Mucosa of descending colon (tissue), 3 donors: ENCODE data around the gene TEKT5. TPM values are rescaled to one million over a fixed set of nuclear protein-coding genes. Genes with fewer than 3 reads are reported as not detected.

Experiments
- ATAC-seq: fragments of 200-7000 bp; cut with Tn5 transposase; one replicate; pipeline ENCODE4 v1.9.1; 2020; ENCODE audit warnings: mild to moderate bottlenecking, moderate library complexity
- DNase-seq, 3 donors: peaks; one replicate each; pipeline ENCODE4 v3.0.0-alpha.2; 2020
- H3K36me3 ChIP-seq: fragments of 200-600 bp; one replicate; pipeline ENCODE4 v1.8.0; 2021; ENCODE audit warnings: low read depth, mild to moderate bottlenecking
- H3K4me1 ChIP-seq: fragments of 200-600 bp; one replicate; pipeline ENCODE4 v1.8.0; 2021; ENCODE audit warnings: low read depth, mild to moderate bottlenecking
- H3K4me3 ChIP-seq: fragments of 200-600 bp; one replicate; pipeline ENCODE4 v1.8.0; 2021; ENCODE audit warnings: mild to moderate bottlenecking
- H3K9me3 ChIP-seq: fragments of 200-600 bp; one replicate; pipeline ENCODE4 v1.8.0; 2021; ENCODE audit warnings: mild to moderate bottlenecking
- intact Hi-C, 2 donors: fragments of 100-400 bp; cut with DNase I in 1 of 2; cut with micrococcal nuclease in 1 of 2; formaldehyde crosslinking; loops; one replicate each; pipeline versions ENCODE4 v1.11.0 to v1.11.1; 2022; cut with DNase I, micrococcal nuclease
- total RNA-seq, 3 donors: library from RNA; stranded (reverse); fragmentation: NEBNext Ultra II Directional in 2 of 3; extraction: Animal tissue kit (Norgen Biotek cat#: 25700) in 2 of 3; gene quantifications; one replicate each; pipeline versions ENCODE4 v1.2.1 to v1.2.4, GENCODE V29; 2021 to 2023
- TF ChIP-seq, protein P1 (sequence below): fragments of 200-600 bp; IDR thresholded peaks from one replicate; pipeline ENCODE4 v1.8.0; 2022; ENCODE audit warnings: antibody characterized with exemption, mild to moderate bottlenecking
- donor health status: DM: no; HTN: no; CAD: no; lungs with moderate emphysema.
- donor health status: DM: no; HTN: no; CAD: no.
- donor health status: DM: no; HTN: yes; CAD: no.

Gene TEKT5
- total RNA-seq, 3 donors from 2014 or later: 0.28 to 0.90 (median 0.46) TPM

DNA sequence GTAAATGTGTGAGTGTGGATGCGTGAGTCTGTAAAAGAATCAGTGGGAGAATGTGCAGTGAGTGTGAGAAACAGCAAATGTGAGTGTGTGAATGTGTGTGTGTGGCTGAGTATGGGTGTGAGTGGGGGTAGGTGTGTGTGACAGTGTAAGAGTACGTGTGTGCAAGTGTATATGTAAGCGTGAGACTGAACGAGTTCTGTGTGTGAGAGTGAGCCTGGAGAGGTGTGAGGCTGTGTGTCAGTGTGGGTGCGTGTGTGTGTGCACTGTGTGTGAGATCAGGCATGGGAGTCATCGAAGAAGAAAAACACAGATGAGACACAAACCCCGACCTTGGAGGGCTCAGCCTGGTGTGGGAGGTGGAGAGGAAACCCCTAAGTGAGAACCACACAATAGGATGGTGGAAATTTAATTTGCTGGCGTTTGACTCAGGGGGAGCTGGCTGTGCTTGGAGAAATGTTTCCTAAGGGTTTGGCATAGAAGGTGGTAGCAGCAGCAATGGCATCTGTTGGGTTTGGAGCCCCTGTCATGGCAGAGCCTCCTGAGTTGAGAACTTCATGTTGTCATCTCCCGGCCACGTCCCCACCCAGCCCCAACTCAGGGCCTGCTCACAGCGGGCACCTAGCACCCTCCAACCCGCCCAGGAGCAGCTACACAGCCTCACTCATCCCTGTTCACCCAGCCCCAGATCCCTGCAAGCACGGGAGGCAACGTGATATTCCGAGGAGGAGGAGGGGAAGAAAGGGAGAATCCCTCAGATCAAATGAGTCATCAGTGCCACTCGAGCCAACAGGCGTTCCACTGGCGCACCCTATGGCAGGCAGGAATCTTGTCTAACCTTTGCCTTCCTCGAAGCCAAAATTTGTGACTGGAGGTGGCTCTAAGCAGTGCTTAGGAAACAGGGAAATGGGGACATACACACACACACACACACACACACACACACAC is 34.6 kb upstream of the TEKT5 start:
- H3K4me3 ChIP-seq: no peak overlapping the region
- intact Hi-C loops: loop anchor here (10.0 kb wide), 1 partner anchor 475 kb away; no protein-coding TSS in a partner anchor
- H3K9me3 ChIP-seq: no peaks in the 10 kb centered on the region
- TF ChIP-seq, protein P1, sequence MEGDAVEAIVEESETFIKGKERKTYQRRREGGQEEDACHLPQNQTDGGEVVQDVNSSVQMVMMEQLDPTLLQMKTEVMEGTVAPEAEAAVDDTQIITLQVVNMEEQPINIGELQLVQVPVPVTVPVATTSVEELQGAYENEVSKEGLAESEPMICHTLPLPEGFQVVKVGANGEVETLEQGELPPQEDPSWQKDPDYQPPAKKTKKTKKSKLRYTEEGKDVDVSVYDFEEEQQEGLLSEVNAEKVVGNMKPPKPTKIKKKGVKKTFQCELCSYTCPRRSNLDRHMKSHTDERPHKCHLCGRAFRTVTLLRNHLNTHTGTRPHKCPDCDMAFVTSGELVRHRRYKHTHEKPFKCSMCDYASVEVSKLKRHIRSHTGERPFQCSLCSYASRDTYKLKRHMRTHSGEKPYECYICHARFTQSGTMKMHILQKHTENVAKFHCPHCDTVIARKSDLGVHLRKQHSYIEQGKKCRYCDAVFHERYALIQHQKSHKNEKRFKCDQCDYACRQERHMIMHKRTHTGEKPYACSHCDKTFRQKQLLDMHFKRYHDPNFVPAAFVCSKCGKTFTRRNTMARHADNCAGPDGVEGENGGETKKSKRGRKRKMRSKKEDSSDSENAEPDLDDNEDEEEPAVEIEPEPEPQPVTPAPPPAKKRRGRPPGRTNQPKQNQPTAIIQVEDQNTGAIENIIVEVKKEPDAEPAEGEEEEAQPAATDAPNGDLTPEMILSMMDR: no peak
- ATAC-seq (peak; percentile 63), DNase-seq (peak in 1 of 3 donors; percentile 48)
- H3K4me1 ChIP-seq: no peaks in the 10 kb centered on the region
- no peaks in the 10 kb centered on the region for H3K36me3 ChIP-seq

DNA sequence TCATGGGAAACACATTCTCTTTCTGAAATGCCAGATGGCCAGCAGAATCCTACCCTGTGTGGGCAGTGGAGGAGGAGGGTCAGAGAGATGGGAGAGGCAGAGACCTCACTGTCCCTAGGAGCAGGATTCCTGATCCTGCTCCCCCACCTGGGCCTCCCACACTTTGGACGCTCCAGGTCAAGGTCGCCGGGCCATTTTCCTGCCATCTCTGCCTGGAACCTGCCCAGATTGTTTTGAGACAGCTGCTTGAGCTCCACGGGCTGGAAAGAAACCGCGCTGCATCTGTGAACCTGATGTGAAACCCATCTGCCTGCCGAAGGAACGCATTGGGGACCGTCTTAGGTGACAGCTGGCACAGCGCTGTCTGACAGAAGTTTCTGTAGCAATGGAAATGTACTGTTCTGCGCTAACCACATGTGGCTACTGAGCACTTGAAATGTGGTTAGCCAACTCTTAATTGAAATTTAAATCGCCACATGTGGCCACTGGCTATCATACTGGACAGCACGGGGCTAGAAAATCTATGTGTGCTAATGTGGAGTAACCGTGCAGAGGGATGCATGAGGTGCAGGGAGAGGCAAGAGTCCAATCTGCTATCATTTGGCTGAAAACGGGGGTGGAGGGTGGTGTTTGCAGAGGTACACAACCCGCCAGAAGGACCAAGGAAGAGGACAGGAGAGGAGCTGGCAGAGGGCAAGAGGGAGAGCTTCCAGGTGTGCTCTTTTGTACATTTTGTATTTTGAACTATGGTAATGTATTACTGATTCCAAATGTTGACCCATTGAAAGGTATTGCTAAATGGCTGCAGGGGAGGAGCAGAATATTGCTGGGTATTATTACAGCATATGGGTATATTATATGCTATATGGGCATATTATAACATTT is 33.5 kb upstream of the TEKT5 start:
- intact Hi-C loops: no loop called here
- Histone ChIP-seq H3K9me3 (no peaks in the 10 kb centered on the region), H3K36me3 (no peaks in the 10 kb centered on the region), H3K4me1 (no peaks in the 10 kb centered on the region), H3K4me3 (no peak overlapping the region)
- DNase-seq: no peak
- TF ChIP-seq, protein P1: no peak
- ATAC-seq: peak; percentile 18

DNA sequence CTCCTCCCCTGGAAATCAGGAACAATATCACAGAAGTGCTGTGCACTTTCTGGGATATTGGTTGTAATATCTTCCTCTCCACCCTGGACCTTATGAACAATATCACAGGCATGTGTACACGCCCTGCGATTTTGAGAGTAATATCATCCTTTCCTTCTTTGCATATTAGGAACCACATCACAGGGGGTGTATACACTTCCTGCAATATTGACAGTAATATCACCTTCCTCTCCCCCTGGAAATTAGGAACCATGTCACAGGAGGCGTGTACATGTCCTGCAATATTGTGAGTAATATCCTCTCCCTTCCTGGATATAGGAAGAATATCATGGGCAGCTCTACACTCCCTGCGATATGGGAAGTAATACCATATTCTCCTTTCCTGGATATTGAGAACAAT is 14.2 kb upstream of the TEKT5 start:
- Histone ChIP-seq H3K9me3 (no peaks in the 10 kb centered on the region), H3K36me3 (no peaks in the 10 kb centered on the region), H3K4me3 (no peak overlapping the region), H3K4me1 (no peaks in the 10 kb centered on the region)
- ATAC-seq (no peak), DNase-seq (no peak)
- TF ChIP-seq, protein P1: no peak
- intact Hi-C loops: no loop called here

DNA sequence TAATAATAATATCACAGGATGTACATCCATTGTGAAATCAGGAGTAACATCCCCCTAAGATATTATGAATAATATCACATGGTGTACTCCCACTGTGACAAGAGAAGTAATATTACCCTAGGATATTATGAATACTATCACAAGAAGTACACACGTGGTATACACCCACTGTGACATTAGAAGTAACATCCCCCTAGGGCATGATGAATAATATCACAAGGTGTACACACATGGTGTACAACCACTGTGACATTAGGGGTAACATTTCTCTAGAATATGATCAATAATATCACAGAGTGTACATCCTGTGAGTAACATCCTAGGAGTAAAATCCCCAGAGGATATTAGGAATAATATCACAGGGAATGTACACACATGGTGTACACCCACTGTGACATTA is 5.0 kb upstream of the TEKT5 start:
- ATAC-seq: no peak
- no peaks in the 10 kb centered on the region for H3K9me3 ChIP-seq
- H3K4me3 ChIP-seq: no peak overlapping the region
- no peaks in the 10 kb centered on the region for H3K36me3 ChIP-seq
- H3K4me1 ChIP-seq: no peaks in the 10 kb centered on the region
- intact Hi-C loops: no loop called here
- TF ChIP-seq, protein P1: no peak
- no peak for DNase-seq

DNA sequence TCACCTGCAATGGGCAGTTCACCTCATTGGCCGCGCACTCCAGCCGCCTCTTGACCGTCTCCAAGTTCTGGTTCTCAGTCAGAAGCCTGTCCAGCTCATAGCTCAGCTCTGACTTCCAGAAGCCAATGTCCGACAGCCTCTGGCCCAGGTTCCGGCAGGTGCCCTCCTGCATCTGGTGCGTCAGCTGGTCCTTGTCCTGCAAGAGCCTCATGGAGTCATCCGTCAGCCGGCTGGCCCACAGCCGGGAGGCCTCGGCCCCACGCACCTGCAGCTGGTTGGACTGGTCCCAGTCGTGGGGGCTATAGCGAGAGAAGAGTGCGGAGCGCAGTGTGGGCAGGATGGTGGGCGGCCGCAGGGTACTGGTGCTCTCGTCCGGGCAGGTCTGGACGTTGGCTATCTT is 424 bp downstream of the TEKT5 start:
- Histone ChIP-seq H3K4me1 (no peaks in the 10 kb centered on the region), H3K4me3 (no peak overlapping the region), H3K36me3 (no peaks in the 10 kb centered on the region), H3K9me3 (no peaks in the 10 kb centered on the region)
- ATAC-seq: no peak
- DNase-seq: no peak
- intact Hi-C loops: no loop called here
- TF ChIP-seq, protein P1: no peak
